Keratinocyte (primary cell): ENCODE results near the gene DACT2. TPM values are rescaled to one million over a fixed set of nuclear protein-coding genes. Genes with fewer than 3 reads are reported as not detected.
"Not testable (repeated sequence)": the region's sequence is repeated elsewhere in the genome, so short reads cannot be mapped to it uniquely, and the experiment has no call there.

Experiments
- DNase-seq: peaks from one replicate; pipeline ENCODE4 v3.0.0-alpha.2; 2011; ENCODE audit warnings: low read depth, missing footprints, low spot score
- FAIRE-seq: peaks from 2 replicates; lab custom pipeline; 2011; peaks lifted over from hg19 to GRCh38; lab: Jason Lieb, UNC
- H2AFZ ChIP-seq: 2 replicates; pipeline ENCODE4 v1.6.0; 2012; ENCODE audit warnings: low read length, control low read depth, inconsistent platforms; ENCODE audit not compliant: control insufficient read depth
- H3K27ac ChIP-seq: 2 replicates; pipeline ENCODE4 v1.5.1; 2011; ENCODE audit warnings: low read length; ENCODE audit not compliant: control insufficient read depth, insufficient read depth
- H3K27me3 ChIP-seq: 3 replicates; pipeline ENCODE4 v1.6.0; 2011; ENCODE audit warnings: low read length; ENCODE audit not compliant: control insufficient read depth, insufficient read depth; ENCODE audit errors: extremely low read depth
- H3K36me3 ChIP-seq, 2 experiments: 2 replicates in 1 of 2; 3 replicates in 1 of 2; pipeline ENCODE4 v1.5.1; 2011; ENCODE audit warnings: low read length in 2 of 2, mild to moderate bottlenecking in 1 of 2; ENCODE audit not compliant: control insufficient read depth in 2 of 2, insufficient read depth in 2 of 2; ENCODE audit errors: extremely low read depth in 1 of 2
- H3K4me1 ChIP-seq: 3 replicates; pipeline ENCODE4 v1.5.1; 2011; ENCODE audit warnings: low read length; ENCODE audit not compliant: control insufficient read depth, insufficient read depth; ENCODE audit errors: extremely low read depth
- H3K4me2 ChIP-seq: 3 replicates; pipeline ENCODE4 v1.6.0; 2011; ENCODE audit warnings: low read depth, low read length; ENCODE audit not compliant: control insufficient read depth, insufficient read depth; ENCODE audit errors: extremely low read depth
- H3K4me3 ChIP-seq, 3 experiments: fragments of 200-600 bp in 1 of 3; sonication (generic) in 1 of 3; 2 replicates in 2 of 3; 3 replicates in 1 of 3; pipeline ENCODE4 v1.5.1; 2011 to 2016; ENCODE audit warnings: low read length in 3 of 3, mild to moderate bottlenecking in 3 of 3, control low read depth in 2 of 3, inconsistent platforms in 1 of 3, low read depth in 1 of 3, mixed read lengths in 1 of 3, mixed run types in 1 of 3, moderate library complexity in 1 of 3; ENCODE audit not compliant: control insufficient read depth in 2 of 3, insufficient read depth in 2 of 3; ENCODE audit errors: extremely low read depth in 1 of 3
- H3K79me2 ChIP-seq: 2 replicates; pipeline ENCODE4 v1.6.0; 2012; ENCODE audit warnings: low read length; ENCODE audit not compliant: control insufficient read depth, insufficient read depth
- H3K9ac ChIP-seq: 3 replicates; pipeline ENCODE4 v1.6.0; 2011; ENCODE audit warnings: low read length; ENCODE audit not compliant: control insufficient read depth, insufficient read depth; ENCODE audit errors: extremely low read depth
- H3K9me1 ChIP-seq: 3 replicates; pipeline ENCODE4 v1.6.0; 2011; ENCODE audit warnings: low read length; ENCODE audit not compliant: control insufficient read depth, insufficient read depth; ENCODE audit errors: extremely low read depth
- H3K9me3 ChIP-seq: 2 replicates; pipeline ENCODE4 v1.5.1; 2012; ENCODE audit warnings: low read depth, low read length; ENCODE audit not compliant: control insufficient read depth
- H4K20me1 ChIP-seq: 3 replicates; pipeline ENCODE4 v1.6.0; 2011; ENCODE audit warnings: low read length; ENCODE audit not compliant: control insufficient read depth, insufficient read depth; ENCODE audit errors: extremely low read depth
- CTCF ChIP-seq, 3 experiments: IDR thresholded peaks in 1 of 3; conservative IDR thresholded peaks in 1 of 3; optimal IDR thresholded peaks in 1 of 3; 2 replicates in 2 of 3; 3 replicates in 1 of 3; pipeline versions ENCODE3 to v1.5.1; 2011; ENCODE audit warnings: low read length in 3 of 3, mild to moderate bottlenecking in 3 of 3, moderate library complexity in 2 of 3, control low read depth in 1 of 3, inconsistent platforms in 1 of 3; ENCODE audit not compliant: insufficient read depth in 2 of 3; ENCODE audit errors: extremely low read depth in 1 of 3
- EZH2 ChIP-seq: IDR thresholded peaks from one replicate; pipeline ENCODE4 v1.6.1; 2012; ENCODE audit warnings: inconsistent platforms, mild to moderate bottlenecking, low read length, moderate library complexity
- dilution Hi-C: fragments of 300-500 bp; cut with MboI; formaldehyde crosslinking; loops from one replicate; pipeline ENCODE4 v1.7.0; 2020; ENCODE audit warnings: low sequenced_read_pairs; ENCODE audit not compliant: extremely low pct_ligation_motif_present
- polyA plus RNA-seq, 5 experiments: library from polyadenylated mRNA; depleted of rRNA in 3 of 5; stranded (reverse) in 3 of 5; stranded (forward) in 1 of 5; unstranded in 1 of 5; fragments of >200 nt; gene quantifications; 1 replicate in 1 of 5; 2 replicates in 3 of 5; 3 replicates in 1 of 5; pipeline versions ENCODE4 v1.2.1 to v1.2.3, GENCODE V29; 2011 to 2012; ENCODE audit warnings: missing spikeins in 2 of 5, low read depth in 1 of 5, low replicate concordance in 1 of 5

The DACT2 gene
- polyA plus RNA-seq, 1 donor (not counting 4 experiments of a cell fraction or from before 2014, with no cell fraction given), result 0.09 TPM

- H2AFZ ChIP-seq, result no peak overlapping the region
- peaks cover 11% of the 10 kb centered on the region for H3K27me3 ChIP-seq
- TF ChIP-seq EZH2 (no peak), CTCF (optimal IDR thresholded peaks at IDR 0.05 in 1 of 3, IDR thresholded peaks at IDR 0.05 in 1 of 3, conservative IDR thresholded peaks at IDR 0.05 in 1 of 3; ENCODE audit: extremely low read depth in 1 of 3, insufficient read depth in 2 of 3, low read length in 3 of 3) (no peak)
- no peaks in the 10 kb centered on the region for H3K9me3 ChIP-seq
- no peaks in the 10 kb centered on the region for H3K9me1 ChIP-seq
- peaks cover 4% of the 10 kb centered on the region for H3K4me1 ChIP-seq
- no peaks in the 10 kb centered on the region for H3K79me2 ChIP-seq
- no peak overlapping the region for H3K4me3 ChIP-seq
- H4K20me1 ChIP-seq, result no peaks in the 10 kb centered on the region
- DNase-seq (no peak), FAIRE-seq (no peak)
- H3K9ac ChIP-seq, result no peak overlapping the region
- no peak overlapping the region for H3K4me2 ChIP-seq
- no peak overlapping the region for H3K27ac ChIP-seq
- dilution Hi-C loops, result no loop called here
- H3K36me3 ChIP-seq, result no peaks in the 10 kb centered on the region
Measured at GRCh38 chr6:168268755-168269154, 50.8 kb downstream of the DACT2 start.

GRCh38 chr6:168267779-168268178 lies 51.8 kb downstream of the DACT2 start:
- H3K9me1 ChIP-seq, H3K9ac ChIP-seq, FAIRE-seq, DNase-seq, H2AFZ ChIP-seq, H3K36me3 ChIP-seq, dilution Hi-C loops, H3K79me2 ChIP-seq, H3K4me2 ChIP-seq, H3K27ac ChIP-seq, H4K20me1 ChIP-seq, H3K9me3 ChIP-seq, H3K4me1 ChIP-seq, H3K4me3 ChIP-seq, H3K27me3 ChIP-seq: not testable (repeated sequence)
